Psoas muscle (tissue), 8 donors: ENCODE data around the gene MELTF. TPM values are rescaled to one million over a fixed set of nuclear protein-coding genes. Genes with fewer than 3 reads are reported as not detected.

Source experiments
- ATAC-seq, 4 donors: fragments of 200-7000 bp; cut with Tn5 transposase; one replicate each; pipeline ENCODE4 v1.9.1; 2020; ENCODE audit warnings: moderate library complexity in 3 of 4, mild to moderate bottlenecking in 2 of 4
- DNase-seq, 2 donors: peaks; one replicate each; pipeline ENCODE4 v3.0.0-alpha.2; 2020
- H3K27ac ChIP-seq: fragments of 200-600 bp; one replicate; pipeline ENCODE4 v1.8.0; 2022
- H3K27me3 ChIP-seq, 3 donors: fragments of 200-600 bp in 1 of 3; one replicate each; pipeline versions ENCODE4 v1.6.1 to v1.8.0; 2013 to 2022; ENCODE audit warnings: low read length in 2 of 3, mild to moderate bottlenecking in 2 of 3, moderate library complexity in 1 of 3; ENCODE audit not compliant: insufficient read depth in 3 of 3
- H3K36me3 ChIP-seq, 2 donors: fragments of 200-600 bp in 1 of 2; one replicate each; pipeline versions ENCODE4 v1.6.1 to v1.8.0; 2013 to 2022; ENCODE audit warnings: low read depth in 1 of 2, mild to moderate bottlenecking in 1 of 2, moderate library complexity in 1 of 2; ENCODE audit not compliant: insufficient read depth in 1 of 2
- H3K4me1 ChIP-seq: fragments of 200-600 bp; one replicate; pipeline ENCODE4 v1.8.0; 2022
- H3K4me3 ChIP-seq: fragments of 200-600 bp; one replicate; pipeline ENCODE4 v1.8.0; 2022; ENCODE audit warnings: mild to moderate bottlenecking
- H3K9me3 ChIP-seq: fragments of 200-600 bp; one replicate; pipeline ENCODE4 v1.8.0; 2022
- CTCF ChIP-seq: fragments of 200-600 bp; IDR thresholded peaks from one replicate; pipeline ENCODE4 v1.8.0; 2022; ENCODE audit warnings: antibody characterized with exemption
- WGBS, 3 donors: extraction: QIAGEN DNeasy Blood & Tissue Kit; methylation state at CpG; one replicate each; pipeline versions ENCODE4 v1.1.6 to v1.1.7; 2013; 5-methylcytosine and 5-hydroxymethylcytosine counted together
- intact Hi-C, 2 donors: fragments of 100-400 bp; cut with DNase I; formaldehyde crosslinking; loops; one replicate each; pipeline versions ENCODE4 v1.11.0 to v1.14.2; 2022
- polyA plus RNA-seq, 3 donors: library from polyadenylated mRNA; stranded (reverse); fragments of 200-250 nt; gene quantifications; one replicate each; pipeline ENCODE4 v1.2.3, GENCODE V29; 2013
- total RNA-seq, 4 donors: library from RNA; stranded (reverse); fragmentation: NEBNext Ultra II Directional in 2 of 4; extraction: Animal tissue kit (Norgen Biotek cat#: 25700) in 2 of 4; gene quantifications; one replicate each; pipeline versions ENCODE4 v1.2.1 to v1.2.4, GENCODE V29; 2021 to 2023
- donor health status: healthy with polysubstance abuse.
- donor health status: DM: no; HTN: no; CAD: no; lungs with moderate emphysema.
- donor health status: Bipolar disorder and iron deficiency.
- donor health status: healthy.
- donor health status: DM: yes; HTN: yes; CAD: no.
- donor health status: DM: no; HTN: no; CAD: no.
- donor health status: DM: no; HTN: no; CAD: no.
- donor health status: DM: yes; HTN: yes; CAD: no.

The MELTF gene
- total and polyA plus RNA-seq, 7 donors: 0.23 to 0.97 (median 0.55) TPM

DNA sequence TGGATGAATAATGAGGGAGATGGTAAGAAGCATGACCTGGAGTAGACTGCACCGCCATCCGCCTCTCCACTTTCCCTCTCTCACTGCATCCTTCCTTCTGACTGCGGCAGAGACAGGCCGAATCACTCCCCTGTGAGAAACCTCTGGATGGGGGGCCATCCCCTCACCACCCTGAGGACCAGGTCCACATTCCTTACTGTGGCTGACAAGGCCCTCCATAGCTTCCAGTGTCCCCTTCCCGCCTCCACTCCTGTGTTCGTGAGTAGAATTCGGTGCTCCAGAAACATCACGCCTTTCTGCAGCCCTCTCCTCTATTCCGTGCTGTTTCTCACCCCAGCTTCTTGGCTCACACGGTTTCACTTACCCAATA is 63.8 kb downstream of the MELTF start:
- 90 to 93% (median 91%) methylated on average over 10 of the region's 10 CpGs for WGBS, 3 donors
- intact Hi-C loops: loop anchor here in 1 of 2 donors (5.0 kb wide), 1 partner anchor 128 kb away; no protein-coding TSS in a partner anchor

DNA sequence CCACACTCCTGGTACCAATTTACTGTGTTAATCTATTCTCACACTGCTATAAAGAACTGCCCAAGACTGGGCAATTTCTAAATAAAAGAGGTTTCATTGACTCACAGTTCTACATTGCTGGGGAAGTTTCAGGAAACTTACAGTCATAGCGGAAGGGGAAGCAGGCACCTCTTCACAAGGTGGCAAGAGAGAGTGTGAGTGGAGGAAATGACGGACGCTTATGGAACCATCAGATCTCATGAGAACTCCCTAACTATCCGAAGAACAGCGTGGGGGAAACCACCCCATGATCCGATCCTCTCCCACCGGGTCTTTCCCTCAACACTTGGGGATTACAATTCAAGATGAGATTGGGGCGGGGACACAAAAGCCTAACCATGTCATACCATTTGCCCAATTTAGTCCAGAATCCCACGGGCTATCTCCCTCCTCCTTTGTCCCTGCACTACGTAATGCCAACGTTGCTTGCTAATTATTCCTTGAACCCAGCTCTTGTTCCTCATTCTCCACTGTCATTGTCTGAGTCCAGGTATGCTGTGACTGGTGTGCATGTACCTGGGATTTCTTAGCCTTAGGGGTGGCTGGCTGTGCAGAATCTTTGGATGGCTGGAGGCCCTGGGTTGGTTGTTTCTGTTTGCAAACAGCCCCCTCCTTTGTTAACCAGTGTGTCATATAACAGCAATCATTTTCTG is 64.4 kb downstream of the MELTF start:
- Histone ChIP-seq H3K27me3 (no peaks in the 10 kb centered on the region), H3K27ac (no peak overlapping the region), H3K9me3 (no peaks in the 10 kb centered on the region), H3K4me1 (peaks cover 6% of the 10 kb centered on the region), H3K36me3 (peaks cover 0 to 8% of the 10 kb centered on the region in 2 donors), H3K4me3 (no peak overlapping the region)
- ATAC-seq (no peak), DNase-seq (no peak)
- WGBS, 3 donors: 89 to 92% (median 91%) methylated on average over 11 of the region's 11 CpGs
- intact Hi-C loops: loop anchor here in 1 of 2 donors (5.0 kb wide), 1 partner anchor 128 kb away; no protein-coding TSS in a partner anchor
- no peak for TF ChIP-seq CTCF

More for the DNA sequence above, 63.8 kb downstream of the MELTF start:
- Histone ChIP-seq H3K27me3 (no peaks in the 10 kb centered on the region), H3K4me3 (no peak overlapping the region), H3K27ac (no peak overlapping the region), H3K9me3 (no peaks in the 10 kb centered on the region), H3K4me1 (peaks cover 6% of the 10 kb centered on the region), H3K36me3 (peaks cover 0 to 8% of the 10 kb centered on the region in 2 donors)
- DNase-seq: no peak
- no peak for TF ChIP-seq CTCF
- ATAC-seq: no peak

DNA sequence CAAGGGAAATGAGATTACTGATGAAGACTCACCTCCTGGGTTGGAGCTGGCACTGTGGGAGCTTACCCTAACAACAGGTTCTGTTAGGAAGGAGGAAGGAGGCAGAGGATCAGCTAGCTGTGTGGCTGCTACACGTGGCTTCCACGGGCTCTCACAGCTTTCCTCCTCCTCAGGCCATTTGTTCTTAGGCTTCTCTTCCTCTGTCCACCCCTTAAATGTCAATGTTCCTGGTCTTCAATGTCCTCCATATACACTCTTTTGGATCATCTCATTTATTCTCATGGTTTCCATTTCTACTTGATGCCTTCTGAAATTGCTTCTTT is 66.0 kb downstream of the MELTF start:
- DNase-seq (no peak), ATAC-seq (no peak)
- Histone ChIP-seq H3K9me3 (no peaks in the 10 kb centered on the region), H3K27me3 (no peaks in the 10 kb centered on the region), H3K27ac (no peak overlapping the region), H3K36me3 (peaks cover 0 to 8% of the 10 kb centered on the region in 2 donors), H3K4me1 (peaks cover 6% of the 10 kb centered on the region), H3K4me3 (no peak overlapping the region)
- intact Hi-C loops: no loop called here
- no peak for TF ChIP-seq CTCF
- 75 to 82% (median 76%) methylated on average over 2 of the region's 2 CpGs for WGBS, 3 donors

- Histone ChIP-seq H3K4me1 (peaks cover 4% of the 10 kb centered on the region), H3K27ac (no peak overlapping the region), H3K4me3 (no peak overlapping the region), H3K27me3 (no peaks in the 10 kb centered on the region), H3K9me3 (no peaks in the 10 kb centered on the region), H3K36me3 (peaks cover 0 to 8% of the 10 kb centered on the region in 2 donors)
- 87 to 89% (median 89%) methylated on average over 10 of the region's 10 CpGs for WGBS, 3 donors
- intact Hi-C loops: no loop called here
- ATAC-seq (no peak), DNase-seq (no peak)
- no peak for TF ChIP-seq CTCF
Measured at GRCh38 chr3:196962930-196963630, 66.5 kb downstream of the MELTF start.
